GM23338 (cell line): ENCODE data around the gene PERCC1. TPM values are rescaled to one million over a fixed set of nuclear protein-coding genes. Genes with fewer than 3 reads are reported as not detected.

Experiments
- ATAC-seq: fragments of 200-7000 bp; cut with Tn5 transposase; 3 replicates; pipeline ENCODE4 v1.9.1; 2020
- DNase-seq: peaks from one replicate; pipeline ENCODE4 v3.0.0-alpha.2; 2015; ENCODE audit warnings: low spot score
- H2AFZ ChIP-seq: fragments of 200-600 bp; sonication (generic); 2 replicates; pipeline ENCODE4 v1.8.0; 2016; ENCODE audit warnings: antibody characterized with exemption, mild to moderate bottlenecking, moderate library complexity
- H3F3A ChIP-seq: fragments of 200-600 bp; sonication (generic); replicated peaks from 2 replicates; pipeline ENCODE4 v1.8.0; 2017; ENCODE audit warnings: antibody characterized with exemption, mixed run types, low read depth
- H3K27ac ChIP-seq: fragments of 200-600 bp; sonication (generic); 2 replicates; pipeline ENCODE4 v1.6.1; 2016; ENCODE audit warnings: low read depth
- H3K27me3 ChIP-seq: fragments of 200-600 bp; sonication (generic); 2 replicates; pipeline ENCODE4 v1.8.0; 2016; ENCODE audit warnings: mild to moderate bottlenecking, mixed run types, moderate library complexity; ENCODE audit not compliant: insufficient read depth
- H3K36me3 ChIP-seq: fragments of 200-600 bp; sonication (generic); 2 replicates; pipeline ENCODE4 v1.8.0; 2016; ENCODE audit warnings: mild to moderate bottlenecking; ENCODE audit not compliant: insufficient read depth
- H3K4me1 ChIP-seq: fragments of 200-600 bp; sonication (generic); 2 replicates; pipeline ENCODE4 v1.8.0; 2016; ENCODE audit warnings: mild to moderate bottlenecking, moderate library complexity; ENCODE audit not compliant: insufficient read depth
- H3K4me2 ChIP-seq: fragments of 200-600 bp; sonication (generic); 2 replicates; pipeline ENCODE4 v1.7.1; 2017; ENCODE audit warnings: mixed run types
- H3K4me3 ChIP-seq: fragments of 200-600 bp; sonication (generic); 2 replicates; pipeline ENCODE4 v1.6.1; 2016; ENCODE audit warnings: mixed run types
- H3K79me2 ChIP-seq: fragments of 200-600 bp; sonication (generic); replicated peaks from 2 replicates; pipeline ENCODE4 v1.8.0; 2017; ENCODE audit warnings: mild to moderate bottlenecking; ENCODE audit not compliant: insufficient read depth
- H3K9me2 ChIP-seq: fragments of 200-600 bp; sonication (generic); 2 replicates; pipeline ENCODE4 v1.8.0; 2017; ENCODE audit not compliant: insufficient read depth
- H4K20me1 ChIP-seq: fragments of 200-600 bp; sonication (generic); replicated peaks from 2 replicates; pipeline ENCODE4 v1.8.0; 2017; ENCODE audit warnings: mild to moderate bottlenecking; ENCODE audit not compliant: insufficient read depth
- H3K27ac Mint-ChIP-seq: 2 replicates; pipeline ENCODE4 v1.8.0; 2020; ENCODE audit warnings: inconsistent platforms, mild to moderate bottlenecking, moderate library complexity, mixed read lengths
- H3K27me3 Mint-ChIP-seq: 3 replicates; pipeline ENCODE4 v1.8.0; 2022; ENCODE audit warnings: low read depth, mild to moderate bottlenecking, moderate library complexity, mixed read lengths, inconsistent platforms; ENCODE audit not compliant: insufficient read depth, poor library complexity
- H3K36me3 Mint-ChIP-seq: 3 replicates; pipeline ENCODE4 v1.8.0; 2021; ENCODE audit warnings: low read depth, mild to moderate bottlenecking, inconsistent platforms, moderate library complexity, mixed read lengths
- H3K4me1 Mint-ChIP-seq: 3 replicates; pipeline ENCODE4 v1.8.0; 2020; ENCODE audit warnings: mild to moderate bottlenecking, inconsistent platforms, mixed read lengths
- H3K4me3 Mint-ChIP-seq: 3 replicates; pipeline ENCODE4 v1.8.0; 2021; ENCODE audit warnings: moderate library complexity, mild to moderate bottlenecking, inconsistent platforms, mixed read lengths
- H3K9me3 Mint-ChIP-seq: 3 replicates; pipeline ENCODE4 v1.8.0; 2020; ENCODE audit warnings: moderate library complexity, mild to moderate bottlenecking, inconsistent platforms, mixed read lengths
- CREB1 ChIP-seq: fragments of 250-450 bp; sonication (Bioruptor Pico); IDR thresholded peaks from 2 replicates; pipeline ENCODE4 v1.5.0; 2020; ENCODE audit warnings: low read depth, mild to moderate bottlenecking, moderate library complexity
- EZH2 ChIP-seq: fragments of 200-600 bp; sonication (generic); IDR thresholded peaks from one replicate; pipeline ENCODE4 v1.8.0; 2017; ENCODE audit warnings: antibody characterized with exemption, mild to moderate bottlenecking, low read depth; ENCODE audit not compliant: unreplicated experiment
- EZH2phosphoT487 ChIP-seq: fragments of 200-600 bp; sonication (generic); IDR thresholded peaks from one replicate; pipeline ENCODE4 v1.8.1; 2018; ENCODE audit warnings: antibody characterized with exemption; ENCODE audit not compliant: unreplicated experiment
- JUNB ChIP-seq: IDR thresholded peaks from one replicate; pipeline ENCODE4 v1.6.1; 2016; ENCODE audit warnings: antibody characterized with exemption; ENCODE audit not compliant: unreplicated experiment
- NANOG ChIP-seq: IDR thresholded peaks from 2 replicates; pipeline ENCODE4 v1.6.1; 2016; ENCODE audit warnings: antibody characterized with exemption, borderline replicate concordance
- POLR2AphosphoS5 ChIP-seq: IDR thresholded peaks from 2 replicates; pipeline ENCODE4 v1.6.1; 2016; ENCODE audit warnings: antibody characterized with exemption, low read depth
- STAT1 ChIP-seq: IDR thresholded peaks from one replicate; pipeline ENCODE4 v1.6.1; 2016; ENCODE audit warnings: antibody characterized with exemption; ENCODE audit not compliant: unreplicated experiment
- ZNF114 ChIP-seq: fragments of 250-450 bp; sonication (Bioruptor Pico); IDR thresholded peaks from 2 replicates; pipeline ENCODE4 v1.5.0; 2020; ENCODE audit warnings: mild to moderate bottlenecking, moderate library complexity
- ZNF331 ChIP-seq: fragments of 250-450 bp; sonication (Bioruptor Pico); IDR thresholded peaks from 2 replicates; pipeline ENCODE4 v1.5.0; 2020; ENCODE audit warnings: low read depth, mild to moderate bottlenecking, moderate library complexity
- ZNF462 ChIP-seq: fragments of 250-450 bp; sonication (Bioruptor Pico); IDR thresholded peaks from 2 replicates; pipeline ENCODE4 v1.5.0; 2020; ENCODE audit warnings: mild to moderate bottlenecking, moderate library complexity
- polyA plus RNA-seq: library from polyadenylated mRNA; unstranded; fragments of >200 nt; fragmentation: Nextera tagmentation; extraction: Ambion mirVana; gene quantifications from 2 replicates; pipeline ENCODE4 v1.2.1, GENCODE V29; 2016
- total RNA-seq: library from RNA; depleted of rRNA; stranded (reverse); fragments of >200 nt; shearing (Covaris generic); gene quantifications from 2 replicates; pipeline ENCODE4 v1.2.3, GENCODE V29; 2014
- TF ChIP-seq, protein P1 (sequence below): IDR thresholded peaks from one replicate; pipeline ENCODE4 v1.6.1; 2018; ENCODE audit warnings: antibody characterized with exemption; ENCODE audit not compliant: unreplicated experiment
- TF ChIP-seq, protein P2 (sequence below): IDR thresholded peaks from 2 replicates; pipeline ENCODE4 v1.6.1; 2016; ENCODE audit warnings: antibody characterized with exemption
- TF ChIP-seq, protein P3 (sequence below), 2 experiments: fragments of 200-600 bp in 1 of 2; sonication (generic) in 1 of 2; conservative IDR thresholded peaks; 2 replicates each; pipeline versions ENCODE4 v1.5.1 to v1.6.1; 2016 to 2017; ENCODE audit warnings: antibody characterized with exemption in 2 of 2, low read depth in 2 of 2, mild to moderate bottlenecking in 2 of 2, moderate library complexity in 1 of 2

Gene PERCC1
- total and polyA plus RNA-seq, 2 experiments from 2014 or later, result not detected

GRCh38 chr16:1458336-1458976, 27.6 kb downstream of the PERCC1 start:
- no peak for DNase-seq
- Histone ChIP-seq H4K20me1 (peaks cover 4% of the 10 kb centered on the region), H3K4me1 (no peaks in the 10 kb centered on the region), H3K4me2 (no peak overlapping the region), H3K27ac (no peak overlapping the region), H3F3A (no peaks in the 10 kb centered on the region), H3K36me3 (no peaks in the 10 kb centered on the region), H2AFZ (no peak overlapping the region), H3K4me3 (no peak overlapping the region), H3K9me2 (no peaks in the 10 kb centered on the region), H3K79me2 (no peaks in the 10 kb centered on the region; the same call in 1 of the 2 replicates), H3K27me3 (no peaks in the 10 kb centered on the region)
- no peaks in the 10 kb centered on the region for H3K27me3 Mint-ChIP-seq
- ATAC-seq, result no peak
- no peaks in the 10 kb centered on the region; the same call in 2 of the 3 replicates for H3K4me1 Mint-ChIP-seq
- H3K9me3 Mint-ChIP-seq, result no peaks in the 10 kb centered on the region
- H3K36me3 Mint-ChIP-seq, result peaks cover 8% of the 10 kb centered on the region
- H3K27ac Mint-ChIP-seq, result no peak overlapping the region
- no peak overlapping the region for H3K4me3 Mint-ChIP-seq
- TF ChIP-seq, protein P1, sequence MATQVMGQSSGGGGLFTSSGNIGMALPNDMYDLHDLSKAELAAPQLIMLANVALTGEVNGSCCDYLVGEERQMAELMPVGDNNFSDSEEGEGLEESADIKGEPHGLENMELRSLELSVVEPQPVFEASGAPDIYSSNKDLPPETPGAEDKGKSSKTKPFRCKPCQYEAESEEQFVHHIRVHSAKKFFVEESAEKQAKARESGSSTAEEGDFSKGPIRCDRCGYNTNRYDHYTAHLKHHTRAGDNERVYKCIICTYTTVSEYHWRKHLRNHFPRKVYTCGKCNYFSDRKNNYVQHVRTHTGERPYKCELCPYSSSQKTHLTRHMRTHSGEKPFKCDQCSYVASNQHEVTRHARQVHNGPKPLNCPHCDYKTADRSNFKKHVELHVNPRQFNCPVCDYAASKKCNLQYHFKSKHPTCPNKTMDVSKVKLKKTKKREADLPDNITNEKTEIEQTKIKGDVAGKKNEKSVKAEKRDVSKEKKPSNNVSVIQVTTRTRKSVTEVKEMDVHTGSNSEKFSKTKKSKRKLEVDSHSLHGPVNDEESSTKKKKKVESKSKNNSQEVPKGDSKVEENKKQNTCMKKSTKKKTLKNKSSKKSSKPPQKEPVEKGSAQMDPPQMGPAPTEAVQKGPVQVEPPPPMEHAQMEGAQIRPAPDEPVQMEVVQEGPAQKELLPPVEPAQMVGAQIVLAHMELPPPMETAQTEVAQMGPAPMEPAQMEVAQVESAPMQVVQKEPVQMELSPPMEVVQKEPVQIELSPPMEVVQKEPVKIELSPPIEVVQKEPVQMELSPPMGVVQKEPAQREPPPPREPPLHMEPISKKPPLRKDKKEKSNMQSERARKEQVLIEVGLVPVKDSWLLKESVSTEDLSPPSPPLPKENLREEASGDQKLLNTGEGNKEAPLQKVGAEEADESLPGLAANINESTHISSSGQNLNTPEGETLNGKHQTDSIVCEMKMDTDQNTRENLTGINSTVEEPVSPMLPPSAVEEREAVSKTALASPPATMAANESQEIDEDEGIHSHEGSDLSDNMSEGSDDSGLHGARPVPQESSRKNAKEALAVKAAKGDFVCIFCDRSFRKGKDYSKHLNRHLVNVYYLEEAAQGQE, result no peak
- no peak for TF ChIP-seq POLR2AphosphoS5
- no peak for TF ChIP-seq EZH2phosphoT487
- no peak for TF ChIP-seq CREB1 (CRISPR knock-in tag)
- no peak for TF ChIP-seq ZNF331
- no peak for TF ChIP-seq EZH2
- no peak for TF ChIP-seq NANOG
- TF ChIP-seq JUNB, result no peak
- TF ChIP-seq, protein P2, sequence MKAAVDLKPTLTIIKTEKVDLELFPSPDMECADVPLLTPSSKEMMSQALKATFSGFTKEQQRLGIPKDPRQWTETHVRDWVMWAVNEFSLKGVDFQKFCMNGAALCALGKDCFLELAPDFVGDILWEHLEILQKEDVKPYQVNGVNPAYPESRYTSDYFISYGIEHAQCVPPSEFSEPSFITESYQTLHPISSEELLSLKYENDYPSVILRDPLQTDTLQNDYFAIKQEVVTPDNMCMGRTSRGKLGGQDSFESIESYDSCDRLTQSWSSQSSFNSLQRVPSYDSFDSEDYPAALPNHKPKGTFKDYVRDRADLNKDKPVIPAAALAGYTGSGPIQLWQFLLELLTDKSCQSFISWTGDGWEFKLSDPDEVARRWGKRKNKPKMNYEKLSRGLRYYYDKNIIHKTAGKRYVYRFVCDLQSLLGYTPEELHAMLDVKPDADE, result no peak
- TF ChIP-seq ZNF462 (CRISPR knock-in tag), result no peak
- no peak for TF ChIP-seq STAT1
- TF ChIP-seq ZNF114 (CRISPR knock-in tag), result no peak
- TF ChIP-seq, protein P3, sequence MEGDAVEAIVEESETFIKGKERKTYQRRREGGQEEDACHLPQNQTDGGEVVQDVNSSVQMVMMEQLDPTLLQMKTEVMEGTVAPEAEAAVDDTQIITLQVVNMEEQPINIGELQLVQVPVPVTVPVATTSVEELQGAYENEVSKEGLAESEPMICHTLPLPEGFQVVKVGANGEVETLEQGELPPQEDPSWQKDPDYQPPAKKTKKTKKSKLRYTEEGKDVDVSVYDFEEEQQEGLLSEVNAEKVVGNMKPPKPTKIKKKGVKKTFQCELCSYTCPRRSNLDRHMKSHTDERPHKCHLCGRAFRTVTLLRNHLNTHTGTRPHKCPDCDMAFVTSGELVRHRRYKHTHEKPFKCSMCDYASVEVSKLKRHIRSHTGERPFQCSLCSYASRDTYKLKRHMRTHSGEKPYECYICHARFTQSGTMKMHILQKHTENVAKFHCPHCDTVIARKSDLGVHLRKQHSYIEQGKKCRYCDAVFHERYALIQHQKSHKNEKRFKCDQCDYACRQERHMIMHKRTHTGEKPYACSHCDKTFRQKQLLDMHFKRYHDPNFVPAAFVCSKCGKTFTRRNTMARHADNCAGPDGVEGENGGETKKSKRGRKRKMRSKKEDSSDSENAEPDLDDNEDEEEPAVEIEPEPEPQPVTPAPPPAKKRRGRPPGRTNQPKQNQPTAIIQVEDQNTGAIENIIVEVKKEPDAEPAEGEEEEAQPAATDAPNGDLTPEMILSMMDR (conservative IDR thresholded peaks at IDR 0.05; ENCODE audit: low read depth in 2 of 2), result no peak
